ENCODE measurements around the gene CD320. TPM values are rescaled to one million over a fixed set of nuclear protein-coding genes. Genes with fewer than 3 reads are reported as not detected.

The CD320 gene
- total and polyA plus RNA-seq, 2 of the 8 experiments (the other 6 are each of a cell fraction or from before 2014, with no cell fraction given), result 80.4 to 157 TPM

GRCh38 chr19:8320564-8321066, 12.5 kb upstream of the CD320 start:
- ChIA-PET POLR2A (ENCODE audit: partially characterized antibody) (interaction anchor here (1.0 to 27.1 kb wide), 15 partner anchors 7 to 400 kb away, joined by 3 to 583 read pairs (median 3); partner anchors contain the start of genes CD320, NDUFA7, RAB11B and RPS28), CTCF (ENCODE audit: partially characterized antibody) (interaction anchor here (0.6 to 5.2 kb wide), 4 partner anchors 10 to 259 kb away, joined by 3 to 32 read pairs (median 4); no protein-coding TSS in a partner anchor)
- Histone ChIP-seq H2BK12ac (ENCODE audit: low read depth, low read length) (peak overlapping the region; percentile 90), H3K27ac (ENCODE audit: low read depth, low read length) (peak overlapping the region; percentile 91), H4K5ac (ENCODE audit: insufficient read length, low read depth, low read length) (peak overlapping the region; percentile 48), H3K27me3 (replicated peaks in 1 of 4; ENCODE audit: control insufficient read depth in 3 of 4, extremely low read depth in 1 of 4, insufficient read depth in 3 of 4, low read length in 3 of 4) (no peaks in the 10 kb centered on the region), H3K79me1 (ENCODE audit: low read depth, low read length) (peaks cover 10% of the 10 kb centered on the region; the same call in 1 of the 2 replicates), H2BK5ac (ENCODE audit: low read depth, low read length) (peak overlapping the region; percentile 95), H3K4ac (replicated peaks; ENCODE audit: insufficient read length, low read depth, low read length) (peak overlapping the region; percentile 27), H3K36me3 (ENCODE audit: control insufficient read depth in 2 of 4, insufficient read depth in 4 of 4, low read length in 3 of 4) (peaks cover 15 to 26% (median 18%) of the 10 kb centered on the region in 4 experiments), H4K20me1 (replicated peaks in 1 of 2; ENCODE audit: control insufficient read depth in 1 of 2, insufficient read depth in 2 of 2, low read length in 2 of 2) (peaks cover 5 to 15% of the 10 kb centered on the region in 2 experiments), H3K23ac (ENCODE audit: insufficient read length) (no peak overlapping the region), H2AFZ (ENCODE audit: low read length) (peak overlapping the region; percentile 9; the same call in 1 of the 2 replicates), H2BK120ac (replicated peaks; ENCODE audit: low read depth, low read length) (no peak overlapping the region), H3K9ac (replicated peaks in 1 of 4; ENCODE audit: extremely low read depth in 1 of 4, low read depth in 3 of 4, low read length in 3 of 4) (peak overlapping the region; percentile 93 to 96 (median 95)), H2BK15ac (ENCODE audit: low read length) (peak overlapping the region; percentile 46; the same call in 1 of the 2 replicates), H3K4me2 (ENCODE audit: insufficient read depth in 1 of 2, low read depth in 2 of 2, low read length in 2 of 2) (peak overlapping the region; percentile 84 to 95), H3K14ac (ENCODE audit: insufficient read length) (no peak overlapping the region), H2AK5ac (ENCODE audit: low read depth, low read length) (peak overlapping the region; percentile 24; the same call in 1 of the 2 replicates), H3K4me3 (ENCODE audit: extremely low read depth in 1 of 4, insufficient read depth in 2 of 4, low read depth in 3 of 4, low read length in 4 of 4) (peak overlapping the region; percentile 90 to 98 (median 97)), H3K18ac (ENCODE audit: extremely low read depth, low read length) (peak overlapping the region; percentile 32; the same call in 1 of the 2 replicates), H2BK20ac (ENCODE audit: low read length) (no peak overlapping the region), H3K4me1 (replicated peaks in 1 of 4; ENCODE audit: control insufficient read depth in 3 of 4, insufficient read depth in 4 of 4, low read length in 3 of 4) (peaks cover 0 to 17% (median 9%) of the 10 kb centered on the region in 4 experiments; a peak in 6 of 7 replicates), H3K23me2 (ENCODE audit: low read depth, low read length) (peaks cover 16% of the 10 kb centered on the region), H3K56ac (replicated peaks; ENCODE audit: insufficient read length, low read depth, low read length) (peak overlapping the region; percentile 63), H3K79me2 (ENCODE audit: control insufficient read depth in 1 of 2, insufficient read depth in 2 of 2, low read length in 2 of 2) (peaks cover 0 to 33% of the 10 kb centered on the region in 2 experiments; a peak in 2 of 4 replicates), H3K9me3 (ENCODE audit: insufficient read depth in 2 of 2, low read depth in 1 of 2, low read length in 1 of 2) (no peaks in the 10 kb centered on the region), H4K91ac (replicated peaks; ENCODE audit: insufficient read length, low read length) (peak overlapping the region; percentile 75), H4K8ac (ENCODE audit: extremely low read depth, insufficient read depth, low read length) (peak overlapping the region; percentile 99)
- 13% methylated on average over 16 of the region's 16 CpGs; no CpG with 5 or more reads in 1 of the 2 experiments for WGBS, 2 experiments (ENCODE audit: extremely low coverage in 1 of 2, insufficient coverage in 1 of 2, insufficient read length in 1 of 2, insufficient replicate concordance in 2 of 2, low coverage in 1 of 2, low lambda C conversion rate in 2 of 2, missing lambda C conversion rate in 1 of 2)
- FAIRE-seq (no peak), DNase-seq (ENCODE audit: low read depth in 1 of 2, low spot score in 2 of 2) (no peak)
- no peak for TF ChIP-seq BCL11A (IDR thresholded peaks at IDR 0.05; ENCODE audit: low read depth in 2 of 2, low read length in 2 of 2)
- TF ChIP-seq KDM4A (IDR thresholded peaks at IDR 0.05; ENCODE audit: low read depth, low read length, severe bottlenecking), result no peak
- no peak for TF ChIP-seq KDM5A (IDR thresholded peaks at IDR 0.05; ENCODE audit: low read length)
- no peak for TF ChIP-seq SIN3A (conservative IDR thresholded peaks at IDR 0.05 in 1 of 2, IDR thresholded peaks at IDR 0.05 in 1 of 2; ENCODE audit: low read depth in 1 of 2, low read length in 2 of 2)
- TF ChIP-seq, protein P1, sequence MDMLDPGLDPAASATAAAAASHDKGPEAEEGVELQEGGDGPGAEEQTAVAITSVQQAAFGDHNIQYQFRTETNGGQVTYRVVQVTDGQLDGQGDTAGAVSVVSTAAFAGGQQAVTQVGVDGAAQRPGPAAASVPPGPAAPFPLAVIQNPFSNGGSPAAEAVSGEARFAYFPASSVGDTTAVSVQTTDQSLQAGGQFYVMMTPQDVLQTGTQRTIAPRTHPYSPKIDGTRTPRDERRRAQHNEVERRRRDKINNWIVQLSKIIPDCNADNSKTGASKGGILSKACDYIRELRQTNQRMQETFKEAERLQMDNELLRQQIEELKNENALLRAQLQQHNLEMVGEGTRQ (IDR thresholded peaks at IDR 0.05; ENCODE audit: low read length), result no peak
- TF ChIP-seq JUND (IDR thresholded peaks at IDR 0.05; ENCODE audit: low read length), result no peak
- no peak for TF ChIP-seq RFX5 (IDR thresholded peaks at IDR 0.05; ENCODE audit: borderline replicate concordance, low read depth, low read length)
- TF ChIP-seq GTF2F1 (IDR thresholded peaks at IDR 0.05; ENCODE audit: borderline replicate concordance, low read depth, low read length), result no peak
- TF ChIP-seq, protein P2, sequence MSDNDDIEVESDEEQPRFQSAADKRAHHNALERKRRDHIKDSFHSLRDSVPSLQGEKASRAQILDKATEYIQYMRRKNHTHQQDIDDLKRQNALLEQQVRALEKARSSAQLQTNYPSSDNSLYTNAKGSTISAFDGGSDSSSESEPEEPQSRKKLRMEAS (IDR thresholded peaks at IDR 0.05), result no peak
- TF ChIP-seq SUZ12 (IDR thresholded peaks at IDR 0.05; ENCODE audit: low read length), result no peak
- TF ChIP-seq CHD1 (IDR thresholded peaks at IDR 0.05; ENCODE audit: low read depth, low read length), result no peak

Data from H1 (cell line).